GM19452 (cell line): Measurements from ENCODE around the gene TRIM37.

Experiments used
- ATAC-seq: cut with Tn5 transposase; IDR thresholded peaks from one replicate; pipeline ENCODE4 v1.9.1; 2021; ENCODE audit not compliant: unreplicated experiment

The TRIM37 gene

DNA sequence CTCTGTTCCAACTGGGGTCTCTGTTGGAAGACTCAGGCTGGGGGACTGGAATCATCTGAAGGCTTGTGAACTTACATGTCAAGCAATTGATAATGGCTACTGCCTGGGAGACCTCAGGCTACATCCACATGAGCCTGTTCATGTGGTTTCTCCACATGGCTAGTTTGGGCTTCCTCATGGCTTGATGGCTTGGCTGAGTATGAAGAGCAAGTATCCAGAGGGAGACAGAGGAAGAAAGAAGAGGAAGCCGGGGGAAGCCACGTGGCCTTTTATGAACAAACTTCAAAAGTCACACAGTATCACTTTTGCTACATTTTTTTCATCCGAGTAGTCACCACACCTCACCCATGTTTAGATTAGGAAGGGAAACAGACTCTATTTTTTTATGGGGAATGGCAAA lies 158.9 kb downstream of the TRIM37 start:
- no peak for ATAC-seq

DNA sequence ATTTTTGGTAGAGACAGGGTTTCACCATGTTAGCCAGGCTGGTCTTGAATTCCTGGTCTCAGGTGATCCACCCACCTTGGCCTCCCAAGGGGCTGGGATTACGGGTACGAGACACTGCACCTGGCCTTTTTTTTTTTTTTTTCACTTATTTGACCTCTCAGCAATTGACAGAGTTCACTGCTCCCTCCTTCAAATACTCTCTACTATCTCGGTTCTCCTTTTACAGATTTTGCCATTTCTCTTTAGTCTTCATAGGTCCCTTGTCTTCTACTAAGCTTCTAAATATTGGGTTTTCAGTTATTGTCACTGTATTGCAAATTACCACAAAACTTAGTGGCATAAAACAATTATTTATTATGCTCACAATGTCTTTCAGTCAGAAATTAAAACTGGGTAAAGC lies 159.3 kb downstream of the TRIM37 start:
- no peak for ATAC-seq

DNA sequence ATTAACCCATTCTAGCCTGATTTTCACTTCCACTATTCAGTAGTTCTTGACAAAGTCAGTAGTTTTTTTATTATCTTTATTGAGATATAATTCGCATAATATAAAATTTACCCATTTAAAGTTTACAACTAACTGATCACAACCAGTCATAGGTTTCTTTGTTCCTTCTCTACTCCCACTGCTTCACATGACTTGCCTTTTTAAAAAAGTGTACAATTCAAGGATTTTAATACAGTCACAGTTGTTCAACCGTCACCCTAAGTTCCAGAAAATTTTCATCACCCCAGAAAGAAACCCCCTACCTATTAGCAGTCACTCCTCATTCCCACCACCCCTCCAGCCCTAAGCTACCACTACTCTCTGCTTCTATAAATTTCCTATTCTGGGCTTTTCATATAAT lies 162.5 kb downstream of the TRIM37 start:
- no peak for ATAC-seq

DNA sequence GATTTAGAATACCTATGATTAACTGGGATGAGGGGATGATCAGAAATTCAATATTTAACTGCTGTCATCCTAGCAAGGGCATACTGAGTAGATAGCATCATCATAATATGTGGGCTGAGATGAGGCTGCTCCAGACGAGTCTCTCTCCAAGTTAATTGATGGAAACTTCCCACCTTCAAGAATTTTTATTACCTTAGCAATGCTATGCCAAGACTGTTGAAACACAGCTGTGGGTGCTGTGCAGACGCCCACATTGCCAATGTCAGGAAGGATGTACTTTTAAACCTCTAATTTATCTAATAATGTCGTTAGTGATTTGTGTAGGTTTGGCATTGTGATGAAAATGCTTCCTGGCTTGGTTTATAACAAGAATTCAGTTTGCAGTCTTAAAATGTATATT lies 170.4 kb downstream of the TRIM37 start:
- ATAC-seq, result no peak

DNA sequence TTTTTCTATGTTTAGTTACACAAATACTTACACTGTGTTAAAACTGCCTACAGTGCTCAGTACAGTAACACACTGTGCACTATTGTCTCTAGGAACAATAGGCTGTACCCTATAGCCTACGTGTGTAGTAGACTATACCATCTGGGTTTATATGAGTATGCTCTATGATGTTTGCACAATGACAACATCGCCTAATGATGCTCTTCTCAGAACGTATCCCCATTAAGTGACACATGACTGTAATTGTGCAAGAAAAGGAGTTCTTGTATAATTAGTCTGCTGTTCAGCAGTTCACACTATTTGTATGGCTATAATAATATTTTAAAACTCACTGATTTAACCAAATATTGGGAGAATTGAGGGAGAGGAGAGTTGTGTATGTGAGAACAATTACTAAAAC lies 173.7 kb downstream of the TRIM37 start:
- ATAC-seq, result no peak
